A549 (cell line): ENCODE results near the gene PPP2R2D. TPM values are rescaled to one million over a fixed set of nuclear protein-coding genes. Genes with fewer than 3 reads are reported as not detected.

Source experiments
- ATAC-seq, 2 experiments: fragments of 200-7000 bp in 1 of 2; fragments of >200 bp in 1 of 2; cut with Nextera tagmentation in 1 of 2; cut with Tn5 transposase in 1 of 2; 3 replicates each; pipeline versions ENCODE4 v1.8.0 to v1.9.1; 2018 to 2020; ENCODE audit warnings: mild to moderate bottlenecking in 1 of 2, moderate library complexity in 1 of 2
- CTCF ChIA-PET: fragments of 300-600 bp; sonication (Branson Sonifier 250); formaldehyde crosslinking; extraction: SDS; loops from one replicate; lab custom pipeline; 2021; ENCODE audit warnings: antibody characterized with exemption, inconsistent platforms; lab: Yijun Ruan, JAX
- POLR2A ChIA-PET: fragments of 350-600 bp; formaldehyde crosslinking; extraction: SDS; loops from one replicate; lab custom pipeline; 2021; ENCODE audit warnings: antibody characterized with exemption, inconsistent platforms; lab: Yijun Ruan, JAX
- DNase-seq, 2 experiments: peaks; one replicate each; pipeline versions ENCODE4 v3.0.0 to v3.0.0-alpha.2; 2011 to 2016; ENCODE audit warnings: low read depth in 1 of 2, low spot score in 1 of 2
- FAIRE-seq: peaks from 2 replicates; lab custom pipeline; 2011; peaks lifted over from hg19 to GRCh38; lab: Jason Lieb, UNC
- H3K27ac ChIP-seq, 2 experiments: fragments of >200 bp; sonication (Bioruptor Twin); formaldehyde crosslinking; 3 replicates each; pipeline ENCODE4 v1.5.1; 2016 to 2017
- H3K4me1 ChIP-seq: fragments of >200 bp; sonication (Bioruptor Twin); formaldehyde crosslinking; 3 replicates; pipeline ENCODE4 v1.6.1; 2016
- H3K4me2 ChIP-seq: fragments of >200 bp; sonication (Bioruptor Twin); formaldehyde crosslinking; 3 replicates; pipeline ENCODE4 v1.6.1; 2016
- H3K4me3 ChIP-seq: fragments of >200 bp; sonication (Bioruptor Twin); formaldehyde crosslinking; 3 replicates; pipeline ENCODE4 v1.5.1; 2016
- H3K9me3 ChIP-seq: fragments of >200 bp; sonication (Bioruptor Twin); formaldehyde crosslinking; 3 replicates; pipeline ENCODE4 v1.6.1; 2016
- CBX8 ChIP-seq: fragments of 200-600 bp; sonication (generic); IDR thresholded peaks from 2 replicates; pipeline ENCODE4 v1.6.1; 2016
- EHMT2 ChIP-seq: fragments of 200-600 bp; sonication (generic); IDR thresholded peaks from 2 replicates; pipeline ENCODE4 v1.6.1; 2016; ENCODE audit warnings: antibody characterized with exemption, low read depth, mild to moderate bottlenecking, moderate library complexity
- FOSL2 ChIP-seq, 2 experiments: fragments of 450-650 bp in 1 of 2; fragments of >200 bp in 1 of 2; sonication (Bioruptor Twin) in 1 of 2; formaldehyde crosslinking; IDR thresholded peaks; 2 replicates each; pipeline versions ENCODE4 v1.5.0 to v1.6.1; 2016 to 2020; ENCODE audit warnings: mild to moderate bottlenecking in 1 of 2, moderate library complexity in 1 of 2
- GATA3 ChIP-seq: IDR thresholded peaks from 2 replicates; pipeline ENCODE4 v1.6.1; 2012; ENCODE audit warnings: borderline replicate concordance
- HDAC2 ChIP-seq: fragments of 200-600 bp; sonication (generic); IDR thresholded peaks from 2 replicates; pipeline ENCODE4 v1.6.1; 2016
- MAFK ChIP-seq: fragments of 450-650 bp; IDR thresholded peaks from 2 replicates; pipeline ENCODE4 v1.6.1; 2014; ENCODE audit not compliant: partially characterized antibody
- MAX ChIP-seq: IDR thresholded peaks from 2 replicates; pipeline ENCODE4 v1.6.1; 2012
- RAD21 ChIP-seq, 2 experiments: fragments of >200 bp in 1 of 2; sonication (Bioruptor Twin) in 1 of 2; formaldehyde crosslinking in 1 of 2; IDR thresholded peaks in 1 of 2; conservative IDR thresholded peaks in 1 of 2; 2 replicates in 1 of 2; 3 replicates in 1 of 2; pipeline ENCODE4 v1.6.1; 2012 to 2018; ENCODE audit warnings: inconsistent platforms in 1 of 2
- REST ChIP-seq: fragments of 200-600 bp; sonication (generic); IDR thresholded peaks from 2 replicates; pipeline ENCODE4 v1.6.1; 2016; ENCODE audit warnings: antibody characterized with exemption, mild to moderate bottlenecking, moderate library complexity
- TFCP2L1 ChIP-seq: fragments of 250-450 bp; sonication (Bioruptor Pico); IDR thresholded peaks from 2 replicates; pipeline ENCODE4 v1.5.0; 2021; ENCODE audit warnings: mild to moderate bottlenecking
- WGBS: methylation state at CpG from one replicate; pipeline ENCODE4 v1.1.6; 2017; ENCODE audit errors: missing lambda C conversion rate; 5-methylcytosine and 5-hydroxymethylcytosine counted together
- polyA plus RNA-seq, 4 experiments: library from polyadenylated mRNA; depleted of rRNA in 3 of 4; stranded (reverse); fragments of >200 nt; fragmentation: RNase III in 1 of 4; extraction: RNeasy Plus Mini Kit Qiagen cat#74134 plus additional on column Dnase treatment in 1 of 4; gene quantifications; 2 replicates in 3 of 4; 3 replicates in 1 of 4; pipeline ENCODE4 v1.2.3, GENCODE V29; 2011 to 2017
- TF ChIP-seq, protein P1 (sequence below): fragments of >200 bp; sonication (Bioruptor Twin); formaldehyde crosslinking; IDR thresholded peaks from 3 replicates; pipeline ENCODE4 v1.5.1; 2016
- TF ChIP-seq, protein P2 (sequence below): fragments of 450-650 bp; IDR thresholded peaks from 2 replicates; pipeline ENCODE4 v1.6.1; 2014; ENCODE audit warnings: antibody characterized with exemption
- TF ChIP-seq, protein P3 (sequence below): fragments of 150-350 bp; IDR thresholded peaks from 2 replicates; pipeline ENCODE4 v1.6.1; 2014; ENCODE audit warnings: low read depth, mild to moderate bottlenecking, low read length

PPP2R2D gene
- polyA plus RNA-seq, 2 of the 4 experiments (the other 2 are of a cell fraction) = 23.9 to 36.0 TPM

DNA sequence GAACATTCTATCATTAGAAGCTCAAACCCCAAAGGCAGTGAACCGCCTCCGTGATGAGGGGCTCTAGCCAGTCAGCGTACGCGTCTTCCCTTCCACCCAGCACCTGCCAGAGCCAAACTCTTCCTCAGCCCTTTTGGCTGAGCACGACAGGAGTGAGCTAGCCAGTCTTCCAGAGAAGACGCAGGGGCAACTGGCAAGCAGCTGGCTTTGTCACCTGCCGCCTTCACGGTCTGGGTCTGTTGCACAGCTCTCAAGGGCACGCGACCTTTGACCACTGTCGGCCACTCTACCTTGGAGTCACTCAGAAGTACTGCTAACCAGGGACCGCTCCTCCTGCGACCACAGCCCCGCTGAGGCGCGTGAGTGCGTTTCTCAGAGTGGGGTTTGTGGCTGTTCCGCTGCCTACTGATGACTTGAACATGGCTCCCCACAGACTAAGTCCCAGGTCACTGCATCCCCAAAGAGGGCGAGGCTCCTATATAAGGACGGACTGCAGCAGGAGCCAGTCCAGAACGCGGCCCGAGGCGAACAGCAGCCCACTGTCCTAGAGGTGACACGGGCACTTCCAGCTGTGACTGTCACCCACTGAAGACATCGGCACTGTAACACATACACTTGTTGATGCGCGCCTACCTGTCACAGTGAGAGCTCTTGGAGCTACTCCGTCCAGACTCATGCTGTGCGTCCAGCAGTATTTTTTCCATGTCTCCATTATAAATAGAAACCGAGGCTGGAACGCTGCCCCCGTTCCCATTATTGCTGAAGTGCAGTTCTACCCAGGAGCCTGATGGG lies 72.5 kb downstream of the PPP2R2D start (continued):
- TF ChIP-seq, protein P1, sequence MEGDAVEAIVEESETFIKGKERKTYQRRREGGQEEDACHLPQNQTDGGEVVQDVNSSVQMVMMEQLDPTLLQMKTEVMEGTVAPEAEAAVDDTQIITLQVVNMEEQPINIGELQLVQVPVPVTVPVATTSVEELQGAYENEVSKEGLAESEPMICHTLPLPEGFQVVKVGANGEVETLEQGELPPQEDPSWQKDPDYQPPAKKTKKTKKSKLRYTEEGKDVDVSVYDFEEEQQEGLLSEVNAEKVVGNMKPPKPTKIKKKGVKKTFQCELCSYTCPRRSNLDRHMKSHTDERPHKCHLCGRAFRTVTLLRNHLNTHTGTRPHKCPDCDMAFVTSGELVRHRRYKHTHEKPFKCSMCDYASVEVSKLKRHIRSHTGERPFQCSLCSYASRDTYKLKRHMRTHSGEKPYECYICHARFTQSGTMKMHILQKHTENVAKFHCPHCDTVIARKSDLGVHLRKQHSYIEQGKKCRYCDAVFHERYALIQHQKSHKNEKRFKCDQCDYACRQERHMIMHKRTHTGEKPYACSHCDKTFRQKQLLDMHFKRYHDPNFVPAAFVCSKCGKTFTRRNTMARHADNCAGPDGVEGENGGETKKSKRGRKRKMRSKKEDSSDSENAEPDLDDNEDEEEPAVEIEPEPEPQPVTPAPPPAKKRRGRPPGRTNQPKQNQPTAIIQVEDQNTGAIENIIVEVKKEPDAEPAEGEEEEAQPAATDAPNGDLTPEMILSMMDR = no peak
- TF ChIP-seq EHMT2 = no peak

DNA sequence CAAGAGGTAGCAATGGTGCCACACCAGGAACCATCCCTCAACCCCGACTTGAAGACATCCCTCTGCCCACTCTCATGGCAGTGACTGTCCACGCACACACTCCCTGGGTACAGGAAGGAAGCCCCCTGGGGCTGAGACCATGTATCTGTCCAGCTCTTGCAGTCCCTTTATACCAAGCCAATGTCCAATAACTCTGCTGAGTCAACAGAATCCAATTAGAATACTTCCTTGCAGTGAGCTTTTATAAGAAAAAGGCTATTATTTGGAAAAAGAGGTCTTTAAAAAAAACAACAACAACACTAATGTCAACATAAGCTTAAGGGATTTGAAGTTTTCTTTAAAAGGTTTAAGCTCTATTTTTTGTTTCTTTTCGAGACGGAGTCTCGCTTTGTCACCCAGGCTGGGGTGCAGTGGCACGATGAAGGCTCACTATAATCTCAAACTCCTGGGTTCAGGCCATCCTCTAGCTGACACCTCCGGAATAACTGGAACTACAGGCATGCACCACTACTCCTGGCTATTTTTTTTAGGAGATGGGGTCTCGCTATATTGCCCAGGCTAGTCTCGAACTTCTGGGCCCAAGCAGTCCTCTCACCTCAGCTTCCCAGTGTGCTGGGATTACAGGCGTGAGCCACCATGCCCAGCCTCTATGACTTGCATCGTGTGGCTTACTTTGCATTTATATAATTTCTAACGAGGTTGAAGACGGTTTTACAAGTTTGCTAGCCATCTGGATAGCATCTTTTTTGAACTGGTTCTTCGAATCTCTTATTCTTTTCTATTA lies 73.4 kb downstream of the PPP2R2D start:
- Histone ChIP-seq H3K4me1 (peaks cover 4% of the 10 kb centered on the region; the same call in 1 of the 3 replicates), H3K4me3 (no peak overlapping the region), H3K4me2 (no peak overlapping the region), H3K9me3 (no peaks in the 10 kb centered on the region), H3K27ac (no peak overlapping the region)
- ATAC-seq = no peak
- ChIA-PET POLR2A (no interaction called here), CTCF (interaction anchor here (0.5 to 2.5 kb wide), 7 partner anchors 9 to 169 kb away, joined by 3 to 13 read pairs (median 4); no protein-coding TSS in a partner anchor)
- no peak for DNase-seq
- no peak for TF ChIP-seq RAD21 (conservative IDR thresholded peaks at IDR 0.05 in 1 of 2, IDR thresholded peaks at IDR 0.05 in 1 of 2)
- no peak for TF ChIP-seq FOSL2 (IDR thresholded peaks at IDR 0.05)
- no peak for TF ChIP-seq FOSL2 (CRISPR knock-in tag; IDR thresholded peaks at IDR 0.05)
- TF ChIP-seq REST = no peak
- TF ChIP-seq, protein P2, sequence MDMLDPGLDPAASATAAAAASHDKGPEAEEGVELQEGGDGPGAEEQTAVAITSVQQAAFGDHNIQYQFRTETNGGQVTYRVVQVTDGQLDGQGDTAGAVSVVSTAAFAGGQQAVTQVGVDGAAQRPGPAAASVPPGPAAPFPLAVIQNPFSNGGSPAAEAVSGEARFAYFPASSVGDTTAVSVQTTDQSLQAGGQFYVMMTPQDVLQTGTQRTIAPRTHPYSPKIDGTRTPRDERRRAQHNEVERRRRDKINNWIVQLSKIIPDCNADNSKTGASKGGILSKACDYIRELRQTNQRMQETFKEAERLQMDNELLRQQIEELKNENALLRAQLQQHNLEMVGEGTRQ = no peak
- no peak for TF ChIP-seq TFCP2L1 (CRISPR knock-in tag)
- TF ChIP-seq MAFK = peak; percentile 71
- TF ChIP-seq CBX8 = no peak
- TF ChIP-seq, protein P3, sequence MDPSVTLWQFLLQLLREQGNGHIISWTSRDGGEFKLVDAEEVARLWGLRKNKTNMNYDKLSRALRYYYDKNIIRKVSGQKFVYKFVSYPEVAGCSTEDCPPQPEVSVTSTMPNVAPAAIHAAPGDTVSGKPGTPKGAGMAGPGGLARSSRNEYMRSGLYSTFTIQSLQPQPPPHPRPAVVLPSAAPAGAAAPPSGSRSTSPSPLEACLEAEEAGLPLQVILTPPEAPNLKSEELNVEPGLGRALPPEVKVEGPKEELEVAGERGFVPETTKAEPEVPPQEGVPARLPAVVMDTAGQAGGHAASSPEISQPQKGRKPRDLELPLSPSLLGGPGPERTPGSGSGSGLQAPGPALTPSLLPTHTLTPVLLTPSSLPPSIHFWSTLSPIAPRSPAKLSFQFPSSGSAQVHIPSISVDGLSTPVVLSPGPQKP = no peak
- no peak for FAIRE-seq
- 94% methylated on average over 14 of the region's 14 CpGs for WGBS

- CTCF ChIA-PET = interaction anchor here (0.8 to 2.5 kb wide), 3 partner anchors 25 to 168 kb away, joined by 3 to 13 read pairs (median 4); no protein-coding TSS in a partner anchor
- FAIRE-seq (no peak), ATAC-seq (no peak), DNase-seq (no peak)
- POLR2A ChIA-PET = no interaction called here
- H3K27ac ChIP-seq = no peak overlapping the region
- TF ChIP-seq, protein P3 = no peak
- TF ChIP-seq MAX = no peak
- TF ChIP-seq HDAC2 = no peak
- no peak for TF ChIP-seq GATA3
- H3K4me2 ChIP-seq = no peak overlapping the region
- peaks cover 8% of the 10 kb centered on the region; the same call in 1 of the 3 replicates for H3K4me1 ChIP-seq
- WGBS = 89% methylated on average over 6 of the region's 6 CpGs
- H3K9me3 ChIP-seq = no peaks in the 10 kb centered on the region
- H3K4me3 ChIP-seq = no peak overlapping the region
Measured at GRCh38 chr10:131975003-131975402, 74.2 kb downstream of the PPP2R2D start.
